Activated effector memory CD4-positive, alpha-beta T cell treated with Interleukin-2 at 50 U/mL for 16 hours (primary cell): Measurements from ENCODE around the gene PRKAB1.
"Not testable (repeated sequence)": the region's sequence is repeated elsewhere in the genome, so short reads cannot be mapped to it uniquely, and the experiment has no call there.

Experiments used
- DNase-seq: peaks from one replicate; pipeline ENCODE4 v3.0.0-alpha.2; 2020

PRKAB1 gene

GRCh38 chr12:119685375-119685774 is 17.4 kb downstream of the PRKAB1 start:
- no peak for DNase-seq

GRCh38 chr12:119686355-119686754 is 18.4 kb downstream of the PRKAB1 start:
- DNase-seq, result no peak

- DNase-seq, result no peak
Measured at GRCh38 chr12:119686776-119687175, 18.8 kb downstream of the PRKAB1 start.

- no peak for DNase-seq
Measured at GRCh38 chr12:119687406-119687805, 19.5 kb downstream of the PRKAB1 start.

GRCh38 chr12:119687879-119688278 is 19.9 kb downstream of the PRKAB1 start:
- no peak for DNase-seq

- DNase-seq, result no peak
Measured at GRCh38 chr12:119689935-119690500, 22.1 kb downstream of the PRKAB1 start.

- DNase-seq, result no peak
Measured at GRCh38 chr12:119691202-119691810, 23.4 kb downstream of the PRKAB1 start.

- DNase-seq, result no peak
Measured at GRCh38 chr12:119692410-119692809, 24.5 kb downstream of the PRKAB1 start.

- DNase-seq, result no peak
Measured at GRCh38 chr12:119692997-119693396, 25.1 kb downstream of the PRKAB1 start.

GRCh38 chr12:119693511-119693910 is 25.6 kb downstream of the PRKAB1 start:
- no peak for DNase-seq

- no peak for DNase-seq
Measured at GRCh38 chr12:119694111-119694510, 26.2 kb downstream of the PRKAB1 start.

GRCh38 chr12:119695034-119695433 is 27.1 kb downstream of the PRKAB1 start:
- no peak for DNase-seq

- DNase-seq, result no peak
Measured at GRCh38 chr12:119696943-119697342, 29.0 kb downstream of the PRKAB1 start.

GRCh38 chr12:119699199-119699760 is 31.3 kb downstream of the PRKAB1 start:
- no peak for DNase-seq

- no peak for DNase-seq
Measured at GRCh38 chr12:119700078-119700477, 32.1 kb downstream of the PRKAB1 start.

- no peak for DNase-seq
Measured at GRCh38 chr12:119704065-119704747, 36.3 kb downstream of the PRKAB1 start.

- DNase-seq, result no peak
Measured at GRCh38 chr12:119705182-119705581, 37.2 kb downstream of the PRKAB1 start.

GRCh38 chr12:119706427-119706826 is 38.5 kb downstream of the PRKAB1 start:
- not testable (repeated sequence) for DNase-seq

GRCh38 chr12:119710374-119710964 is 42.5 kb downstream of the PRKAB1 start:
- DNase-seq, result no peak

- DNase-seq, result no peak
Measured at GRCh38 chr12:119710965-119711551, 43.1 kb downstream of the PRKAB1 start.

GRCh38 chr12:119711693-119712092 is 43.8 kb downstream of the PRKAB1 start:
- no peak for DNase-seq

GRCh38 chr12:119712721-119713120 is 44.8 kb downstream of the PRKAB1 start:
- no peak for DNase-seq

- no peak for DNase-seq
Measured at GRCh38 chr12:119713551-119714031, 45.7 kb downstream of the PRKAB1 start.
